Neural cell (in vitro differentiated cells): ENCODE results near the gene MLC1.

Experiments
- CTCF ChIP-seq: fragments of 450-650 bp; IDR thresholded peaks from 2 replicates; pipeline ENCODE4 v1.5.1; 2014; ENCODE audit warnings: antibody characterized with exemption, mild to moderate bottlenecking, moderate library complexity; ENCODE audit not compliant: poor library complexity, severe bottlenecking
- EP300 ChIP-seq: fragments of 450-650 bp; conservative IDR thresholded peaks from 2 replicates; pipeline ENCODE4 v1.6.1; 2014; ENCODE audit warnings: antibody characterized with exemption, mild to moderate bottlenecking, moderate library complexity; ENCODE audit not compliant: poor library complexity, severe bottlenecking

DNA sequence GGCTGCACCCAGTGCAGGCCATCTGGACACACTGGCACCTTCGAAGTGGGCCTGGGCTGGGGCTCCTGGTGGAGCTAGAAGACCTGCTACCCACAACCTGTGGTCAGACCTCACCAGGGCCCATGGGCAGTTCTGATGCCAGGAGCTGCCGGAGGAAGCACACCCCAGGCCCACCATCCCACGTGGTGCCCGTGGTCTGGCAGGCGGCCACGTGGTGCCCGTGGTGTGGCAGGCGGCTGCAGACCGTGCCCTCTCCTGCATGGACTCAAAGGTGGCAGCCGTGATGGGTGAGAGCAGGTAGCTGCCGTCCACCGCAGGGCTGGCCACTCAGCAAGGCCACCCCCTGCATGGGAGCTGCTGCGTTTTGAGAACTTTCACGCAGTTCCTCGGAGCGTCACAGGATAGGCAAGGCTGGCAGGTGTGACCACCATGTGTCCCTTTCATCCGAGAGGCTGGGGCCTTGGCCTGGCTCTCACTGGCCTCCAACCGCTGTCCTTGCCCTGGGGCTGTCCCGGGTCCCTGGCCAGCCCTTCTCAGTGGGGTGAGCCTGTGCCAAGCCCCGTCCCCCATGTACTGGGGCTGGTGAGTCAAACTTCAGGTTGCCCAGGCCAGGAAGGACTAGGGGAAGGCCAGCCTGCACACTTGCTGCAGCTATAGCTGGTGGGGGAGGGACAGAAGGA is 68.8 kb downstream of the MLC1 start:
- TF ChIP-seq EP300 (no peak), CTCF (no peak)
